ENCODE data around the gene RAC2. TPM values are rescaled to one million over a fixed set of nuclear protein-coding genes. Genes with fewer than 3 reads are reported as not detected.

The RAC2 gene
- total RNA-seq, 1 experiment from 2014 or later: not detected

DNA sequence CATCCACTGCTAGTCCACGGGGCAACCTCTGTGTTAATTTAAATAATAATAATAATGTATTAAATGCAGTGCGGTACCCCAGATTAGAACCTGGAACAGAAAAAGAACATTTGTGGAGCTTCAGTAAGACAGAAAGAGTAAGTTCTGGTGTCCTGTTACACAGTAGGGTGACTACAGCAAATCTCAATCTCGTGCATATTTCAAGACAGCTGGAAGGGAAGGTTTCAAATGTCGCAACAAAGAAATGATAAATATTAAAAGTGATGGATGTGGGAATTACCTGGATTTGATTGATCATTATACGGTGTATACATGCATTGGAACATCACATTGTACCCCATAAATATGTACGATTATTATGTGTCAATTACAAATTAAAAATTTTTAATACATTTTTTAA is 1.7 kb upstream of the RAC2 start:
- no peak for DNase-seq

DNA sequence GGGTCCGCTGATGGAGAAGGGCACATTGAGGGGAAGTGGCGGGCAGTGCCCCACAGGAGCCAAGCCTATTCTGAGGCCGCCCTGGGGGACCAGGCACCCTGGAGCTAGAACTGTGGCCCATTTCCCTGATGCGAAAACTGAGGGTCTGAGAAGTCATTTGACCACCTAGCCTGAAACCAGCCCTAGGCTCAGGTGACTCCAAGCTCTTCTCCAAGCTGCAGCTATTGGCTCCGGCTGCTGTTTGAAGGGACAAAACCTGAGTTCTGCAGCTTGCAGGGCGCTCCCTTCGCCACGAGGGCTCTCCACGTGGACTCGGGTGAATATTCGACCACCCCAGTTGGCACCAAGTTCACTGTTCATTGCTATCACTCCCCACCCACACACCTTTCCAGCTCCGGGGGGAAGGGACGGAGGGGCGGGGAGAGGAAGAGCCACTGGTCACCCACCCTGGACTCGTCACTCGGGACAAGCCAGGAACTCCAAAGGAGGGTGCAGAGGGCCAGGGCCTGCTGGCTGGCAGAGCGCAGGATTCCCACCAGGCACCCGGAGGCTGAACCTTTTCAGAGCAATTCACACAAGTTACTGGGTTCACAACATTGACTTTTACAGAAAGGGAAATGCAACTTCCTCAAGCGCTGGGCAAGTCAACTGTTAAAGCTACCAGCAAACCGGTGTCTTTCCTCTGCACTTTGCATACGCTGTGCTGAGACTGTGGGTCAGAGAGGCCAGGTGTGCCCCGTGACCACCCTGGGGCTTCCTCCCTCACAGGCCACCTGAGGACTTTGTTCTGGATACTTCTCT is 1.1 kb upstream of the RAC2 start:
- no peak for DNase-seq
- Histone ChIP-seq H3K9me3 (no peaks in the 10 kb centered on the region), H3K4me3 (no peak overlapping the region), H3K27me3 (no peaks in the 10 kb centered on the region), H3K36me3 (no peaks in the 10 kb centered on the region)

More for the DNA sequence above, 1.7 kb upstream of the RAC2 start:
- Histone ChIP-seq H3K4me3 (no peak overlapping the region), H3K9me3 (no peaks in the 10 kb centered on the region), H3K27me3 (no peaks in the 10 kb centered on the region), H3K36me3 (no peaks in the 10 kb centered on the region)

DNA sequence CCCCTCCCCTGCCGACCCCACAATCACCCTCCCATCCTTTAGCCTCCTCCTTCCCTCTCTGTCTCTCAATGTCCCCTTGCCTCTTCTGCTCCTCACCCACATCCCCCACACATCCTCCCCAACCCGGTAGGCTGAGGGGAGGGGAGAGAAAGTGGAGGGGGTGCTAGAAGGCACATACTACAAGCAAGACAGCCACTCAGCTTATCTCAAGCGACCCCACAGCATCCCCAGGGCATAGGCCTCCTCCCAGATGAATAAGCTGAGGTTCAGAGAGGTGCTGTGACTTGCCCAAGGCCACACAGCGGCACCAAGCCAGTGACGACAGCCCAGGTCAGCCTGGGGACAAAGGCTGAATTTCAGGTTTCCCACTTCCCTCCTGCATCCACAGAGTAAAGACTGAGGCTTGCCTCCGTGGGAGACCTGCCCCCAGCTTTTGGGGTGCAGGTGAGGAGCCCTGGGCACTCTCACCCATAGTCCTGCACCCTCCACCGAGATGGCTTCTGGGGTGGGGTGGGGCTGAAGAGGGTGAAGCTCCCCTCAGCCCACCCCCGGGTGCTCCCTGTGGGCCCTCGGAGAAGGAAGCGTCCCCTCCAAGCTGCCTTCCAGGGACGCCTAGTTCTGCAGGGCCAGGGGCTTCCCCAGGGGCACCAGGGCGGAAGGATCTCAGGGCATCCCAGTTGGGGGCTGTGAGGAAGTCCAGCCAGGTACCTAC is 511 bp downstream of the RAC2 start:
- Histone ChIP-seq H3K9me3 (no peaks in the 10 kb centered on the region), H3K4me3 (no peak overlapping the region)
- DNase-seq: no peak

DNA sequence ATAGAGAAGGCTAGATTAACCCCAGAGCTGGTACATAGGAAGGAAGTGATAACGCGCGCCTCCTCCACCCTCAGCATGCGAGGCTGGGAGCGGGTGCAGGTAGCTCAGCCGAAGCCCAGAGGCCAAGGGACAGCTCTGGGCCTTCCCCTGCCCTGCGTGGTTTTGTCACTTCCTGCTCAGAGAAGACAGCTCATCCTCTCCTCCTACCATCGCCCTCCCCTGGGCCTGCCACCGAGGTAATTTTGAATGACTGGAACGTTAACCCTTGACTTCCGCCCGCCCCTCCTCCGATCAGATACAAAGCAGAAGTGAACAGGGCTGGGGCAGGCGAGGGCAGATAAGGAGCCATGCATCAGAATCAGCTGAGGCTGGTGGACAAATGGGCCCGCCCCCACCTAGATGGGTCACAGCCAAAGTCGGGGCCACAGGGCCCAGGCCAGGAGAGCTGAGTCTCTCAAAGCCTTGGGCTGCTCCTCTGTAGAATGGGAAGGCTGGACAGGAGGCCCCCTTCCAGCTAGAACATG is 1.6 kb downstream of the RAC2 start:
- H3K4me3 ChIP-seq: no peak overlapping the region
- DNase-seq: no peak

More for the DNA sequence above, 511 bp downstream of the RAC2 start:
- H3K36me3 ChIP-seq: no peaks in the 10 kb centered on the region
- no peaks in the 10 kb centered on the region for H3K27me3 ChIP-seq

DNA sequence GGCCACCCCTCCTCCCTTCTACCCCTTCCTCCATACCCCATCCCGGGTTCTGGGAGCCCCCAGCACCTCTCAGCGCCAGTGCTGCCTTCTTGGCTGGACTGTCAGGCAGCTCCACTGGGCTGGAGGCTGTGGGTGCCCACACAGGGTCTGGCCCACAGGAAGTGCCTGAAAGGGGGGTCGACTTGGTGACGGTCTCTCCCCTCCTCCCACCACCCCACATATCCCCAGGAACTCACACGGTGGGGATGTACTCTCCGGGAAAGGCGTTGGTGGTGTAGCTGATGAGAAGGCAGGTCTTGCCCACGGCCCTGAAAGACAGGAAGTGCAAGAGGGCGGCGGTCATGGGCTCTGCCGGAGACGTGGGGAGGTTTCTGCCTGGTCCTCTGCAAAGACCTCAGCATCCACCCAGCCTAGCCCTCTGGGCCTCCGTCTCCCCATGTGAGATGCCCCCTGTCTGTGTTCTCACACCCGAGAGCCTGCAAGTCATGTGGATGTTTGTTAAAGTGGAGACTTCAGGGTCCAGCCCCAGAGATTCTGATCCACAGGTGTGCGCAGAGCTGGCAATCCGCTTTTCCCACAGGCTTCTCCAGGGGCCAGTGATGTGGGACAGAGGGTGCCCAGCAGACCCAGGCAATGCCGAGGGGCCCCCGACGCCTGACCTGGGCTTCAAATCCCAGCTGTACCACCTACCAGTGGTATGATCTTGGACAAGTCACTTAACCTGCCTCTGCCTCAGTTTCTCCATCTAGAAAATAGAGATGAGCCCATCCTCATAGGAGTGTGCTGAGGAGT is 2.5 kb downstream of the RAC2 start:
- H3K27me3 ChIP-seq: no peaks in the 10 kb centered on the region
- H3K9me3 ChIP-seq: no peaks in the 10 kb centered on the region
- H3K36me3 ChIP-seq: no peaks in the 10 kb centered on the region
- no peak overlapping the region for H3K4me3 ChIP-seq
- no peak for DNase-seq

More for the DNA sequence above, 1.6 kb downstream of the RAC2 start:
- H3K9me3 ChIP-seq: no peaks in the 10 kb centered on the region
- H3K36me3 ChIP-seq: no peaks in the 10 kb centered on the region
- no peaks in the 10 kb centered on the region for H3K27me3 ChIP-seq

- H3K4me3 ChIP-seq: no peak overlapping the region
- DNase-seq: no peak
- H3K36me3 ChIP-seq: no peaks in the 10 kb centered on the region
- H3K27me3 ChIP-seq: no peaks in the 10 kb centered on the region
- no peaks in the 10 kb centered on the region for H3K9me3 ChIP-seq
Measured at GRCh38 chr22:37240941-37241320, 3.1 kb downstream of the RAC2 start.

DNA sequence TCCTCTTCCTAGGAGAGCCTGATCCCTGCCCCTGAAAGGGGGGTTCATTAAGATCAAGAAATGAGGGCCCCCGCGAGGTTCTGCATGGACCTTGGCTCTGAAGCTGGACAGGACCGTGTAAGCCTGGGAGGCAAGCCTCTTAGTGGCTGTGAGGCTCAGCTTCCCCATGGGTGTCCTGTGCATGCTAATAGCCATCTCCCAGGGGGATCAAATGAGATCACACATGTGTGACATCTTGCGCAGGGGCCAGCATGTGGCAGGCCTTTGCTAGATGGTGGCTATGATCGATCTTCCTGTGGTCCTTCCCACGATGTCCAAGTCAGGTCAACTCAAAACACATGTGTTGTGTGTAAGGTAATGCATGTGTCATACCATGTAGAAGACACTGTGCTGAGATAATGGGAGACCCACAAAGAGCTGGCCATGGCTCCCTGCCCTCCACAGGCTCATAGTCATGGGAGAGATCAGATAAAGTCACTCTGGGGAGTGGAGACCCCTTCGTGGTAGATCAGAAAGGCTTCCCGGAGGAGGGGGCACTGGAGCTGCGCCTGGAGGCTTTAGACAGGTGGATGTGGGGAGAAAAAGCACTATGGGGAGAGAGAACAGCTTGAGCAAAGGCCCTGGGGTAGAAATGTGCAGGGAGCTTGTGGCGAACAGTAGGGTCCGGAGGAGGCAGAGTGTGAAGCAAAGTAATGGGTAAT is 3.7 kb downstream of the RAC2 start:
- no peaks in the 10 kb centered on the region for H3K27me3 ChIP-seq
- H3K36me3 ChIP-seq: no peaks in the 10 kb centered on the region
- H3K4me3 ChIP-seq: no peak overlapping the region
- no peak for DNase-seq
- no peaks in the 10 kb centered on the region for H3K9me3 ChIP-seq

- no peak for DNase-seq
- Histone ChIP-seq H3K4me3 (no peak overlapping the region), H3K9me3 (no peaks in the 10 kb centered on the region), H3K27me3 (no peaks in the 10 kb centered on the region), H3K36me3 (no peaks in the 10 kb centered on the region)
Measured at GRCh38 chr22:37239336-37240239, 4.5 kb downstream of the RAC2 start.

- no peak for DNase-seq
- H3K36me3 ChIP-seq: no peaks in the 10 kb centered on the region
- no peaks in the 10 kb centered on the region for H3K9me3 ChIP-seq
- no peaks in the 10 kb centered on the region for H3K27me3 ChIP-seq
- no peak overlapping the region for H3K4me3 ChIP-seq
Measured at GRCh38 chr22:37237371-37238268, 6.4 kb downstream of the RAC2 start.

GRCh38 chr22:37235897-37236607 is 8.0 kb downstream of the RAC2 start:
- Histone ChIP-seq H3K9me3 (no peaks in the 10 kb centered on the region), H3K4me3 (no peak overlapping the region), H3K36me3 (no peaks in the 10 kb centered on the region), H3K27me3 (no peaks in the 10 kb centered on the region)
- no peak for DNase-seq

- H3K27me3 ChIP-seq: no peaks in the 10 kb centered on the region
- H3K4me3 ChIP-seq: no peak overlapping the region
- no peaks in the 10 kb centered on the region for H3K9me3 ChIP-seq
- DNase-seq: no peak
- H3K36me3 ChIP-seq: no peaks in the 10 kb centered on the region
Measured at GRCh38 chr22:37234736-37235711, 9.0 kb downstream of the RAC2 start.

- Histone ChIP-seq H3K27me3 (no peaks in the 10 kb centered on the region), H3K9me3 (no peaks in the 10 kb centered on the region), H3K4me3 (no peak overlapping the region), H3K36me3 (no peaks in the 10 kb centered on the region)
- no peak for DNase-seq
Measured at GRCh38 chr22:37233751-37234631, 10.1 kb downstream of the RAC2 start.

Measured in MG63 (cell line).